HepG2 (cell line): ENCODE data around the gene CALML5. TPM values are rescaled to one million over a fixed set of nuclear protein-coding genes. Genes with fewer than 3 reads are reported as not detected.

Source experiments
- ATF4 ChIP-seq, 2 experiments: fragments of 450-650 bp in 1 of 2; sonication (generic) in 1 of 2; formaldehyde crosslinking; IDR thresholded peaks; 2 replicates each; pipeline versions ENCODE4 v1.5.0 to v1.8.0; 2020 to 2022; ENCODE audit warnings: mild to moderate bottlenecking in 1 of 2, missing genetic modification reagents in 1 of 2
- BCL6 ChIP-seq: IDR thresholded peaks from 2 replicates; pipeline ENCODE4 v1.6.1; 2016; ENCODE audit warnings: missing genetic modification reagents, missing compliant biosample characterization
- DMAP1 ChIP-seq: IDR thresholded peaks from 2 replicates; pipeline ENCODE4 v1.6.1; 2016
- DZIP1 ChIP-seq: sonication (generic); formaldehyde crosslinking; IDR thresholded peaks from 2 replicates; pipeline ENCODE4 v1.5.0; 2020; ENCODE audit warnings: mild to moderate bottlenecking, missing genetic modification reagents
- GFI1 ChIP-seq: sonication (generic); formaldehyde crosslinking; IDR thresholded peaks from 2 replicates; pipeline ENCODE4 v1.5.0; 2020; ENCODE audit warnings: missing genetic modification reagents, mild to moderate bottlenecking, borderline replicate concordance
- HOXA3 ChIP-seq: sonication (generic); formaldehyde crosslinking; IDR thresholded peaks from 2 replicates; pipeline ENCODE4 v1.5.0; 2020; ENCODE audit warnings: missing genetic modification reagents
- KDM4B ChIP-seq: sonication (generic); formaldehyde crosslinking; IDR thresholded peaks from 2 replicates; pipeline ENCODE4 v1.4.0; 2020; ENCODE audit warnings: missing genetic modification reagents
- NFKB2 ChIP-seq: sonication (generic); formaldehyde crosslinking; IDR thresholded peaks from 2 replicates; pipeline ENCODE4 v1.4.0; 2020; ENCODE audit warnings: missing genetic modification reagents, borderline replicate concordance
- PATZ1 ChIP-seq: sonication (generic); formaldehyde crosslinking; IDR thresholded peaks from 2 replicates; pipeline ENCODE4 v1.4.0; 2020; ENCODE audit warnings: missing genetic modification reagents
- SKI ChIP-seq: fragments of 450-650 bp; IDR thresholded peaks from one replicate; pipeline ENCODE4 v1.6.1; 2018; ENCODE audit warnings: mild to moderate bottlenecking; ENCODE audit not compliant: partially characterized antibody
- SMARCE1 ChIP-seq: fragments of 450-650 bp; IDR thresholded peaks from 2 replicates; pipeline ENCODE4 v1.6.1; 2017; ENCODE audit warnings: borderline replicate concordance
- SP140L ChIP-seq: sonication (generic); formaldehyde crosslinking; IDR thresholded peaks from 2 replicates; pipeline ENCODE4 v1.4.0; 2020; ENCODE audit warnings: missing genetic modification reagents, borderline replicate concordance
- TBX3 ChIP-seq: fragments of 450-650 bp; IDR thresholded peaks from 2 replicates; pipeline ENCODE4 v1.6.1; 2017; ENCODE audit warnings: antibody characterized with exemption, mild to moderate bottlenecking, inconsistent platforms, borderline replicate concordance
- TOE1 ChIP-seq: sonication (generic); formaldehyde crosslinking; IDR thresholded peaks from 2 replicates; pipeline ENCODE4 v1.4.0; 2020; ENCODE audit warnings: mild to moderate bottlenecking, missing genetic modification reagents
- ZBTB49 ChIP-seq: sonication (generic); formaldehyde crosslinking; IDR thresholded peaks from 2 replicates; pipeline ENCODE4 v1.4.0; 2020; ENCODE audit warnings: missing genetic modification reagents, borderline replicate concordance
- ZFP37 ChIP-seq: sonication (generic); formaldehyde crosslinking; IDR thresholded peaks from 2 replicates; pipeline ENCODE4 v1.4.0; 2020; ENCODE audit warnings: missing genetic modification reagents, borderline replicate concordance
- ZNF432 ChIP-seq: sonication (generic); formaldehyde crosslinking; IDR thresholded peaks from 2 replicates; pipeline ENCODE4 v1.5.0; 2020; ENCODE audit warnings: missing genetic modification reagents, mild to moderate bottlenecking, borderline replicate concordance
- ZNF562 ChIP-seq: sonication (generic); formaldehyde crosslinking; IDR thresholded peaks from 2 replicates; pipeline ENCODE4 v1.8.0; 2022; ENCODE audit warnings: missing genetic modification reagents, borderline replicate concordance
- ZNF709 ChIP-seq: sonication (generic); formaldehyde crosslinking; IDR thresholded peaks from 2 replicates; pipeline ENCODE4 v1.5.0; 2020; ENCODE audit warnings: mild to moderate bottlenecking, missing genetic modification reagents
- ZNF768 ChIP-seq: sonication (generic); formaldehyde crosslinking; IDR thresholded peaks from 2 replicates; pipeline ENCODE4 v1.4.0; 2020; ENCODE audit warnings: missing genetic modification reagents
- ZZZ3 ChIP-seq: sonication (generic); formaldehyde crosslinking; IDR thresholded peaks from 2 replicates; pipeline ENCODE4 v1.4.0; 2020; ENCODE audit warnings: missing genetic modification reagents, mild to moderate bottlenecking, borderline replicate concordance
- polyA plus RNA-seq, 8 experiments: library from polyadenylated mRNA; depleted of rRNA in 3 of 8; stranded (reverse) in 7 of 8; unstranded in 1 of 8; fragments of >200 nt; fragmentation: Illumina TruSeq in 4 of 8; extraction: Trizol in 4 of 8; gene quantifications; 2 replicates each; pipeline versions ENCODE4 v1.2.1 to v1.2.3, GENCODE V29; 2011 to 2016; ENCODE audit warnings: low read depth in 4 of 8, missing spikeins in 1 of 8, mixed read lengths in 1 of 8; ENCODE audit not compliant: insufficient read depth in 1 of 8
- total RNA-seq, 5 experiments: library from RNA; depleted of rRNA; stranded (reverse); fragments of >200 nt; fragmentation: Illumina TruSeq; extraction: Trizol; gene quantifications; 2 replicates each; pipeline ENCODE4 v1.2.3, GENCODE V29; 2016; ENCODE audit warnings: low read depth in 1 of 5

Gene CALML5
- total and polyA plus RNA-seq, 2 of the 13 experiments (the other 11 are each of a cell fraction or from before 2014, with no cell fraction given): not detected

- TF ChIP-seq TBX3: no peak
- TF ChIP-seq ZNF709 (CRISPR knock-in tag): 0 out of 2 replicates have a peak, but pooled peaks have one; percentile 29
- no peak for TF ChIP-seq ATF4 (CRISPR knock-in tag; IDR thresholded peaks at IDR 0.05)
- no peak for TF ChIP-seq TOE1 (CRISPR knock-in tag)
- peak; percentile 46; the same call in 1 of the 2 replicates for TF ChIP-seq HOXA3 (CRISPR knock-in tag)
- no peak for TF ChIP-seq ZBTB49
- no peak; the same call in 1 of the 2 replicates for TF ChIP-seq NFKB2
- TF ChIP-seq ZNF768 (CRISPR knock-in tag): no peak
- peak; percentile 77 for TF ChIP-seq PATZ1 (CRISPR knock-in tag)
- TF ChIP-seq ZNF562 (CRISPR knock-in tag): no peak
- peak; percentile 21 for TF ChIP-seq SKI
- TF ChIP-seq ZFP37 (CRISPR knock-in tag): no peak
- peak; percentile 16; the same call in 1 of the 2 replicates for TF ChIP-seq KDM4B (CRISPR knock-in tag)
- TF ChIP-seq DMAP1 (CRISPR knock-in tag): peak; percentile 39; the same call in 1 of the 2 replicates
- no peak for TF ChIP-seq ZZZ3 (CRISPR knock-in tag)
- TF ChIP-seq DZIP1 (CRISPR knock-in tag): no peak
- TF ChIP-seq GFI1 (CRISPR knock-in tag): 0 out of 2 replicates have a peak, but pooled peaks have one; percentile 17
- TF ChIP-seq ZNF432 (CRISPR knock-in tag): no peak
- no peak for TF ChIP-seq SMARCE1
- TF ChIP-seq SP140L (CRISPR knock-in tag): no peak
- peak; percentile 39; the same call in 1 of the 2 replicates for TF ChIP-seq BCL6 (CRISPR knock-in tag)
These were observed 48.7 kb upstream of the CALML5 start (continued) for GRCh38 chr10:5547931-5548660.
